DOHH2 (cell line): ENCODE results near the gene SDR9C7.

Source experiments
- EZH2phosphoT487 ChIP-seq: fragments of 200-600 bp; sonication (generic); IDR thresholded peaks from 2 replicates; pipeline ENCODE4 v1.6.1; 2017; ENCODE audit warnings: borderline replicate concordance, mild to moderate bottlenecking, antibody characterized with exemption, low read length, moderate library complexity, mixed read lengths
- TF ChIP-seq, protein P1 (sequence below): fragments of 200-600 bp; sonication (generic); IDR thresholded peaks from one replicate; pipeline ENCODE4 v1.5.1; 2014; ENCODE audit warnings: antibody characterized with exemption, mild to moderate bottlenecking, low read depth, low read length; ENCODE audit not compliant: poor library complexity, severe bottlenecking

DNA sequence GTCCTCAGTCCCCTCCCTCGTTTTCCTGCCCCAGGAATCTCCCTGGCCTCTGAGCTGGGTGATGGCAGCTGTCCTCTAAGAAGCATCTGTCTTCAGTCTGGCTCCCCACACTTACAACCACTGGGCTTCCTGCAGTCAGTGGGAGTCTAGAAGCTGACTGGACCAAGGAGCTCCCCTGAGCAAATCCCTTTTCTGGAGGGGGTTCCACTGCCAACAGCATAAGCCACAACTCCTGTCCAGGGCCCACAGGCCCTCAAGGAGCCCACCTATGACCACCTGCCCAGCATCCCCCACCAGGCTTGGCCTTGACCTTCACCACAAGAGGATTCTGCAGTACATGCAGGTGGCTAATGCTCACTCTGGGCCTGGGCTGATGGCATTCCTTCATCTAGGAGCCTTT is 19.1 kb upstream of the SDR9C7 start:
- TF ChIP-seq, protein P1, sequence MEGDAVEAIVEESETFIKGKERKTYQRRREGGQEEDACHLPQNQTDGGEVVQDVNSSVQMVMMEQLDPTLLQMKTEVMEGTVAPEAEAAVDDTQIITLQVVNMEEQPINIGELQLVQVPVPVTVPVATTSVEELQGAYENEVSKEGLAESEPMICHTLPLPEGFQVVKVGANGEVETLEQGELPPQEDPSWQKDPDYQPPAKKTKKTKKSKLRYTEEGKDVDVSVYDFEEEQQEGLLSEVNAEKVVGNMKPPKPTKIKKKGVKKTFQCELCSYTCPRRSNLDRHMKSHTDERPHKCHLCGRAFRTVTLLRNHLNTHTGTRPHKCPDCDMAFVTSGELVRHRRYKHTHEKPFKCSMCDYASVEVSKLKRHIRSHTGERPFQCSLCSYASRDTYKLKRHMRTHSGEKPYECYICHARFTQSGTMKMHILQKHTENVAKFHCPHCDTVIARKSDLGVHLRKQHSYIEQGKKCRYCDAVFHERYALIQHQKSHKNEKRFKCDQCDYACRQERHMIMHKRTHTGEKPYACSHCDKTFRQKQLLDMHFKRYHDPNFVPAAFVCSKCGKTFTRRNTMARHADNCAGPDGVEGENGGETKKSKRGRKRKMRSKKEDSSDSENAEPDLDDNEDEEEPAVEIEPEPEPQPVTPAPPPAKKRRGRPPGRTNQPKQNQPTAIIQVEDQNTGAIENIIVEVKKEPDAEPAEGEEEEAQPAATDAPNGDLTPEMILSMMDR: no peak
- no peak for TF ChIP-seq EZH2phosphoT487
